Raji (cell line): ENCODE data around the gene TMEM121B.

ENCODE experiments used
- POLR2A ChIP-seq: IDR thresholded peaks from 2 replicates; pipeline ENCODE4 v1.6.1; 2011; ENCODE audit warnings: low read depth, low read length, control low read depth; ENCODE audit not compliant: insufficient read depth

The TMEM121B gene

GRCh38 chr22:17118342-17118741, 2.8 kb downstream of the TMEM121B start:
- TF ChIP-seq POLR2A: no peak

- no peak for TF ChIP-seq POLR2A
Measured at GRCh38 chr22:17117890-17118289, 3.3 kb downstream of the TMEM121B start.

GRCh38 chr22:17117400-17117799, 3.8 kb downstream of the TMEM121B start:
- TF ChIP-seq POLR2A: no peak

- no peak for TF ChIP-seq POLR2A
Measured at GRCh38 chr22:17116572-17117330, 4.4 kb downstream of the TMEM121B start.

GRCh38 chr22:17115945-17116565, 5.1 kb downstream of the TMEM121B start:
- TF ChIP-seq POLR2A: no peak

GRCh38 chr22:17115236-17115635, 5.9 kb downstream of the TMEM121B start:
- no peak for TF ChIP-seq POLR2A

- TF ChIP-seq POLR2A: no peak
Measured at GRCh38 chr22:17114898-17115235, 6.3 kb downstream of the TMEM121B start.

- no peak for TF ChIP-seq POLR2A
Measured at GRCh38 chr22:17114173-17114897, 6.8 kb downstream of the TMEM121B start.

- TF ChIP-seq POLR2A: no peak
Measured at GRCh38 chr22:17113600-17113999, 7.6 kb downstream of the TMEM121B start.

- no peak for TF ChIP-seq POLR2A
Measured at GRCh38 chr22:17112491-17113042, 8.6 kb downstream of the TMEM121B start.

- TF ChIP-seq POLR2A: no peak
Measured at GRCh38 chr22:17110791-17111550, 10.2 kb downstream of the TMEM121B start.

- no peak for TF ChIP-seq POLR2A
Measured at GRCh38 chr22:17109976-17110375, 11.2 kb downstream of the TMEM121B start.

GRCh38 chr22:17109113-17109865, 11.9 kb downstream of the TMEM121B start:
- TF ChIP-seq POLR2A: no peak
